Bronchial epithelial cell (primary cell): Measurements from ENCODE around the gene UCN2. TPM values are rescaled to one million over a fixed set of nuclear protein-coding genes. Genes with fewer than 3 reads are reported as not detected.

Source experiments
- DNase-seq: peaks from one replicate; pipeline ENCODE4 v3.0.0-alpha.2; 2010; ENCODE audit warnings: low read depth
- FAIRE-seq: peaks from 2 replicates; lab custom pipeline; 2011; peaks lifted over from hg19 to GRCh38; lab: Jason Lieb, UNC
- H3K27me3 ChIP-seq: 2 replicates; pipeline ENCODE4 v1.5.1; 2011; ENCODE audit warnings: low read length; ENCODE audit not compliant: control insufficient read depth, insufficient read depth
- H3K36me3 ChIP-seq: 2 replicates; pipeline ENCODE4 v1.5.1; 2011; ENCODE audit warnings: low read length; ENCODE audit not compliant: control insufficient read depth, insufficient read depth
- H3K4me3 ChIP-seq: 2 replicates; pipeline ENCODE4 v1.5.1; 2011; ENCODE audit warnings: mild to moderate bottlenecking, low read depth, low read length, control low read depth
- CTCF ChIP-seq: IDR thresholded peaks from 2 replicates; pipeline ENCODE4 v1.5.1; 2011; ENCODE audit warnings: mild to moderate bottlenecking, moderate library complexity, low read length, control low read depth, inconsistent platforms; ENCODE audit not compliant: insufficient read depth, severe bottlenecking
- total RNA-seq: library from RNA; depleted of rRNA; stranded (reverse); fragments of >200 nt; gene quantifications from 2 replicates; pipeline ENCODE4 v1.2.1, GENCODE V29; 2014

The UCN2 gene
- total RNA-seq, 1 donor from 2014 or later, result 12.9 TPM

- Histone ChIP-seq H3K4me3 (no peak overlapping the region), H3K27me3 (no peaks in the 10 kb centered on the region), H3K36me3 (peaks cover 82% of the 10 kb centered on the region)
- DNase-seq (no peak), FAIRE-seq (peak; percentile 40)
- TF ChIP-seq CTCF, result no peak
Observed at GRCh38 chr3:48573973-48574585, 10.5 kb upstream of the UCN2 start.

- Histone ChIP-seq H3K27me3 (no peaks in the 10 kb centered on the region), H3K36me3 (peaks cover 81% of the 10 kb centered on the region), H3K4me3 (no peak overlapping the region)
- no peak for DNase-seq
- no peak for FAIRE-seq
- TF ChIP-seq CTCF, result no peak
Observed at GRCh38 chr3:48572517-48572916, 8.9 kb upstream of the UCN2 start.

DNA sequence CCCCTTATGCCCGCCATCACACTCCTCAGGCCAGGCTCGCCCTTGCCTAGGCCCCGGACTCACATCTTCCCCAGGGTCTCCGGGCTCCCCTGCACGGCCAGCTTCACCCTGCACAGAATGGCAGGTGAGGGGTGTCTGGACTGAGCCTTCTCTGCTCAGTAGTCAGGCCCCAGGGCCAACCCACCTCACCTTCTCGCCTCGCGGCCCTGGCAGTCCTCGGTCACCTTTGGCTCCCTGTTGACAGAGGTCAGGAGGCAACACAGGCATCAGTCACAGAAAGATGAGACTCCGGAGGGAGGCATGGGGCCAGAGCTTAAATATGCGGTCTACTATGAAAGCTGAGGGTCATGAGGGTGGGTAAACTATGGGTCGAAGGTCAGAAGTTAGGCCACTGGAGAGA is 8.4 kb upstream of the UCN2 start:
- H3K36me3 ChIP-seq, result peaks cover 78% of the 10 kb centered on the region
- no peak overlapping the region for H3K4me3 ChIP-seq
- no peak for DNase-seq
- no peak for TF ChIP-seq CTCF
- no peak for FAIRE-seq
- H3K27me3 ChIP-seq, result no peaks in the 10 kb centered on the region

DNA sequence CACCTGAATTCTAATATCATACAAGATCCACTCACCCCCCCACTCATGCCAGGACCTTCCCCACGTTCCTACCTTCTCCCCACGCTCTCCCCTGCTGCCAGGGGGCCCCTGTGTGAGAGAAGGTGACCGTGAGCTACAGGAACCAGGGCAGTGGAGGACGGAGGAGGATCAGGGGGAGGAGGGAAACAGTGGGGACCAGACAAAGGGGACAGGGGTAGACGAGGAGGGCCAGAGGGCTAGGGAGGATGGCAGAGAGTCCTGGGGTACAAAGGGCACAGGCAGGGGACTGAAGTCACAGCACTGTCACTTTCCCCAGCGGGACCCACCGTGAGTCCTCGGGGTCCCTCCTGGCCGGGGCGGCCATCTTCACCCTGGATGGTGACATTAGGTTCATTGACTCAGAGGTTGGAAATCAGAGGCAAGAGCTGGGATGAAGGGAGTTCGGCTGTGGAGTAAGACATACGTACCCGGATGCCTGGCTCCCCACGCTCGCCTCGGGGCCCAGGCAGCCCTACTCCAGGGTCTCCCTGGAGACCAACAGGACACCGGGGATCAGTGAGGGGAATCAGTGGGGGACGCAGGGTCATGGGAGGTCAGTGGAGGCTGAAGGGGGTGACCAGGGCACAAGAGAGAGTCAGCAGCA is 6.3 kb upstream of the UCN2 start:
- DNase-seq (no peak), FAIRE-seq (no peak)
- no peaks in the 10 kb centered on the region for H3K27me3 ChIP-seq
- H3K36me3 ChIP-seq, result peaks cover 78% of the 10 kb centered on the region
- no peak overlapping the region for H3K4me3 ChIP-seq
- TF ChIP-seq CTCF, result no peak

DNA sequence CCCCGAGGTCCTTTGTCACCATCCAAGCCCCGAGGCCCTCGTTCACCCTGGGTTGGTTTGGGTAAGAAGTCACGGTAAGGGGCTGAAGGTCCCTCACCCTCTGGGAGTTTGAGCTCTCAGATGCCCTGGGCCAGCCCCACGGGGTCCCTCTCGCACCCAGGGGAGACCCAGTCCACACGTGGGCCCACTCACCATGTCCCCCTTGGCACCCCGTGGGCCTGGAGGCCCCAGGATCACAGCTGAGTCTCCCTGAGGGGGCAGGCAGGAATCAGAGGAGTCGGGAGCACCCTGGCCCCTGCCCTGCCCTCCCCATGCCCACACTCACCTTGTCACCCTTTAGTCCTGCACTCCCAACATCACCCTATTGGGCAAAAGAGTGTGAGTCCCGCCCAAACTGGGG is 5.8 kb upstream of the UCN2 start:
- peaks cover 73% of the 10 kb centered on the region for H3K36me3 ChIP-seq
- no peak for DNase-seq
- FAIRE-seq, result no peak
- no peak for TF ChIP-seq CTCF
- no peaks in the 10 kb centered on the region for H3K27me3 ChIP-seq
- no peak overlapping the region for H3K4me3 ChIP-seq
